ENCODE measurements around the gene POLR3E.

POLR3E gene, protein sequence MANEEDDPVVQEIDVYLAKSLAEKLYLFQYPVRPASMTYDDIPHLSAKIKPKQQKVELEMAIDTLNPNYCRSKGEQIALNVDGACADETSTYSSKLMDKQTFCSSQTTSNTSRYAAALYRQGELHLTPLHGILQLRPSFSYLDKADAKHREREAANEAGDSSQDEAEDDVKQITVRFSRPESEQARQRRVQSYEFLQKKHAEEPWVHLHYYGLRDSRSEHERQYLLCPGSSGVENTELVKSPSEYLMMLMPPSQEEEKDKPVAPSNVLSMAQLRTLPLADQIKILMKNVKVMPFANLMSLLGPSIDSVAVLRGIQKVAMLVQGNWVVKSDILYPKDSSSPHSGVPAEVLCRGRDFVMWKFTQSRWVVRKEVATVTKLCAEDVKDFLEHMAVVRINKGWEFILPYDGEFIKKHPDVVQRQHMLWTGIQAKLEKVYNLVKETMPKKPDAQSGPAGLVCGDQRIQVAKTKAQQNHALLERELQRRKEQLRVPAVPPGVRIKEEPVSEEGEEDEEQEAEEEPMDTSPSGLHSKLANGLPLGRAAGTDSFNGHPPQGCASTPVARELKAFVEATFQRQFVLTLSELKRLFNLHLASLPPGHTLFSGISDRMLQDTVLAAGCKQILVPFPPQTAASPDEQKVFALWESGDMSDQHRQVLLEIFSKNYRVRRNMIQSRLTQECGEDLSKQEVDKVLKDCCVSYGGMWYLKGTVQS

DNA sequence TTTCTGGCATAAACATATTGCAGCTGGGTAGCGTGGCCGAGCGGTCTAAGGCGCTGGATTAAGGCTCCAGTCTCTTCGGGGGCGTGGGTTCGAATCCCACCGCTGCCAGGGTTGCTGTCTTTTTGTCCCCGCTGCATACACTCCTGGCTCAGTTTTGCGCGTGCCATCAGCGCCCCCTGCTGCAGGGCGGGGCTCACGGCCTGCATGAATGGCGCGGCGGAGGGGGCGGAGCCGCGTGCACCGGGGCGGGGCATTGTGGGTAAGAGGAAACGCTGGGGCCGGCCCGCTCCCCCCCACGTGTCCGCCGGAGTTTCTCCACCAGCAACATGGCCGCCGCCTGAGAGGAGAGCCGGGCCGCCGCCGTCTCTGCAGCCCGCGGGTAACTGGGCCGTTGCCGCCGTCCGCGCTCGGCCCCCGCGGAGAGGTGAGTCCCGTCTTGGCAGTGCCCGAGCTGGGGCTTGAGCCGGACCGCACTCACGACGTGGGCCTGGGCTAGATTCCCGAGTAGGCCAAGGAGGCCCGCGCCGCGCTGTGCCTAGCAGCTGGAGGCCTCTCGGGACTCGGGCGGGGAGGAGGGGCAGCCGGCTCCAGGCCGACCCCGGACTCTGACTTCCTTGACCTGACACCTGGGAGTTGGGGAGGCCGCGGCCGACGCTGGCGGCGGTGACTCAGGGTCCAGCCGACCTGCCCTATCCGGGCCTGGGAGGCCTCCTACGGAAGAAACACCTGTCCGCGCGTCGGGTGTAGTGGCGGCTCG lies at the start of gene POLR3E:
Gene POLR3E, plus strand, starts transcription at position 296 of the 757 bp plus-strand sequence. CDS start 5,560 bp downstream, outside the sequence.
- no peaks in the 10 kb centered on the region for H3K9me3 ChIP-seq (ENCODE audit: severe bottlenecking)
- H3K36me3 ChIP-seq = peaks cover 33% of the 10 kb centered on the region
- peak; percentile 97 for DNase-seq
- no peaks in the 10 kb centered on the region for H3K27me3 ChIP-seq (ENCODE audit: insufficient read depth, low read depth, severe bottlenecking)
- TF ChIP-seq, protein P1, sequence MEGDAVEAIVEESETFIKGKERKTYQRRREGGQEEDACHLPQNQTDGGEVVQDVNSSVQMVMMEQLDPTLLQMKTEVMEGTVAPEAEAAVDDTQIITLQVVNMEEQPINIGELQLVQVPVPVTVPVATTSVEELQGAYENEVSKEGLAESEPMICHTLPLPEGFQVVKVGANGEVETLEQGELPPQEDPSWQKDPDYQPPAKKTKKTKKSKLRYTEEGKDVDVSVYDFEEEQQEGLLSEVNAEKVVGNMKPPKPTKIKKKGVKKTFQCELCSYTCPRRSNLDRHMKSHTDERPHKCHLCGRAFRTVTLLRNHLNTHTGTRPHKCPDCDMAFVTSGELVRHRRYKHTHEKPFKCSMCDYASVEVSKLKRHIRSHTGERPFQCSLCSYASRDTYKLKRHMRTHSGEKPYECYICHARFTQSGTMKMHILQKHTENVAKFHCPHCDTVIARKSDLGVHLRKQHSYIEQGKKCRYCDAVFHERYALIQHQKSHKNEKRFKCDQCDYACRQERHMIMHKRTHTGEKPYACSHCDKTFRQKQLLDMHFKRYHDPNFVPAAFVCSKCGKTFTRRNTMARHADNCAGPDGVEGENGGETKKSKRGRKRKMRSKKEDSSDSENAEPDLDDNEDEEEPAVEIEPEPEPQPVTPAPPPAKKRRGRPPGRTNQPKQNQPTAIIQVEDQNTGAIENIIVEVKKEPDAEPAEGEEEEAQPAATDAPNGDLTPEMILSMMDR (IDR thresholded peaks at IDR 0.05; ENCODE audit: low read depth, low read length) = peak; percentile 83
- peak within 1 kb of the TSS; percentile 98 for H3K4me3 ChIP-seq (ENCODE audit: low read depth, low read length)
- H3K27ac ChIP-seq = peak within 1 kb of the TSS; percentile 90

DNA sequence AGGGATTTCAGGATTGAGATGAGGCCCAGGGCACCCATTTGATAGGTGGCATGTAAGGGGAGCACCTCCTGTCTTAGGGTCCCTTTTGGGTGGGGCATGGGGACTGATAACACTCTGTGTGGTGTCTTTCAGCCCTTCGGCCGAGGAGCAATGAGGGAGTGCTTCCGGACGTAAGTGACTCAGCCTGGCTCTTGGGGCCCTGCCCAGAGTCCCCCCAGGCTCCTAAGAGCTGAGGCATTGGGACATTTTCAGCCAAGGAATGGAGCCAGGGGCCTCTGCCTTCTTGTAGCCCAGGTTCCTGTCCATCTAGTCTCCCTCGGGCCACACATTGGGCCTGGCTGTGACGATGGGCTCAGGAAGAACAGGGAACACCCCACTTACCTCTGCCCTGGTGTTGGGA lies 46.7 kb upstream of the POLR3E start:
- H3K27ac ChIP-seq = no peak overlapping the region
- H3K9me3 ChIP-seq (ENCODE audit: severe bottlenecking) = no peaks in the 10 kb centered on the region
- no peak for DNase-seq
- no peak overlapping the region for H3K4me3 ChIP-seq (ENCODE audit: low read depth, low read length)
- H3K27me3 ChIP-seq (ENCODE audit: insufficient read depth, low read depth, severe bottlenecking) = no peaks in the 10 kb centered on the region
- TF ChIP-seq, protein P1 (IDR thresholded peaks at IDR 0.05; ENCODE audit: low read depth, low read length) = no peak
- peaks cover 88% of the 10 kb centered on the region for H3K36me3 ChIP-seq

DNA sequence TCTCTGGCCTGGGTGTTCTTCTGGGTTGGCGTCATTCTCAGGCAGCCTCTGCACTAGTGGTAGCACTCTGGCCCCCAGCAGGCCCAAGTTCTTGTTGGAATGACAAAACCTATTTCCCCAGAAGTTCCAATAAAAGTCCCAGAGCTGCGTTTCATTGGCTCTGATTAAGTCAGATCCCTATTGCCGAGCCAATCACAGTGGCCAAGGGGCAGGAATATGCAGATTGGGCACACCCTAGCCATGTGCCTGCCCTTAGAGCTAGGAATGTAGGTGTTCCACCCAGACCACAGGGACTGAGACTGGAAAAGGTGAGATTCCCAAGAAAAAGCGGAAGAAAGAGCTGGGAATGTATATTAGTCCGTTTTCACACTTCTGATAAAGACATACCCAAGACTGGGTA lies 44.9 kb upstream of the POLR3E start:
- TF ChIP-seq, protein P1 (IDR thresholded peaks at IDR 0.05; ENCODE audit: low read depth, low read length) = no peak
- H3K27me3 ChIP-seq (ENCODE audit: insufficient read depth, low read depth, severe bottlenecking) = no peaks in the 10 kb centered on the region
- no peaks in the 10 kb centered on the region for H3K9me3 ChIP-seq (ENCODE audit: severe bottlenecking)
- peaks cover 97% of the 10 kb centered on the region for H3K36me3 ChIP-seq
- no peak overlapping the region for H3K27ac ChIP-seq
- no peak for DNase-seq
- no peak overlapping the region for H3K4me3 ChIP-seq (ENCODE audit: low read depth, low read length)

DNA sequence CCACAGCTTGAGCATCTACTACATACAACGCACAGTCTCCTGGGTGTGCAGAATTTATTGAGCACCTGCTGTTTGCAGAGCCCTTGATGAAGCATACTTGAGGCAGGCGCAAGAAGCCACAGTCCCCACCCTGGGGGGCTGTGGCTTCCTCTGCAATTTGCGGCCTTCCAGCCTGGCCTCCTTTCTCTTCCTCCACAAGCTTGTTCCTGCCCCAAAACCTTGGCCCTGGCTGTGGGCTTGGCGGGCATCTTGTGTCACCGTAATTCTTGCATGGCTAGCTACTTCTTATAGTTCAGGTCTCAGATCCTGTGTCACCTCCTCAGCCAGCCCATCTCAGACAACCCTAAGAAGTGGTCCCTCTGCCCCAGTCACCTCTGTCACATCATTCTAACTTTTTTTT lies 43.9 kb upstream of the POLR3E start:
- TF ChIP-seq, protein P1 (IDR thresholded peaks at IDR 0.05; ENCODE audit: low read depth, low read length) = no peak
- Histone ChIP-seq H3K36me3 (peaks cover 98% of the 10 kb centered on the region), H3K27me3 (ENCODE audit: insufficient read depth, low read depth, severe bottlenecking) (no peaks in the 10 kb centered on the region)

DNA sequence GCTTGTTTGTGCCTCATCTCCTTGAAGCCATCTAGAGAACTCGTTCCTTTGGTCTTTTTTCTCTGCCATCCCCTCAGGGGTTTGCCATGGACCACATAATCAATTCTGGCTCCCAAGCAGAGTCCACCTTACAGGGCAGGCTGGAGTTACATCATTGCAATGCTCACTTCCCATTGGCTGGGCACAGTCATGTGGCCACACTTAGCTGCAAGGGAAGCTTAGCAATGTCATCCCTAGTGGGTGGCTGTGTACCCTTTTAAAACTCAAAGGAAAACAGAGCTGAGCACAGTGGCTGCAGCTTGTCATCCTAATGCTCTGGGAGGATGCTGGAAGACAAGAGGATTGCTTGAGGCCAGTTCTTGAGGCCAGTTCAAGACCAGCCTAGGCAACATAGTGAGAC lies 41.9 kb upstream of the POLR3E start:
- DNase-seq = no peak
- TF ChIP-seq, protein P1 (IDR thresholded peaks at IDR 0.05; ENCODE audit: low read depth, low read length) = no peak
- Histone ChIP-seq H3K9me3 (ENCODE audit: severe bottlenecking) (no peaks in the 10 kb centered on the region), H3K27ac (no peak overlapping the region), H3K36me3 (peaks cover 99% of the 10 kb centered on the region), H3K27me3 (ENCODE audit: insufficient read depth, low read depth, severe bottlenecking) (no peaks in the 10 kb centered on the region), H3K4me3 (ENCODE audit: low read depth, low read length) (no peak overlapping the region)

More for the DNA sequence above, 43.9 kb upstream of the POLR3E start:
- no peak overlapping the region for H3K4me3 ChIP-seq (ENCODE audit: low read depth, low read length)
- H3K27ac ChIP-seq = no peak overlapping the region
- no peaks in the 10 kb centered on the region for H3K9me3 ChIP-seq (ENCODE audit: severe bottlenecking)
- no peak for DNase-seq

Data from WERI-Rb-1 (cell line).